Mesenchymal stem cell (in vitro differentiated cells and primary cell): ENCODE data around the gene USP6NL.
A peak's percentile ranks its signal among the peaks of the same experiment; 100 is the strongest.
"Not testable (repeated sequence)": the region's sequence is repeated elsewhere in the genome, so short reads cannot be mapped to it uniquely, and the experiment has no call there.

Source experiments
- DNase-seq: peaks from one replicate; pipeline ENCODE4 v3.0.0-alpha.2; 2013
- H2AFZ ChIP-seq: one replicate; pipeline ENCODE4 v1.6.1; 2013; ENCODE audit warnings: low read depth, mild to moderate bottlenecking, control low read depth, inconsistent platforms, low read length, moderate library complexity
- H2AK5ac ChIP-seq: 2 replicates; pipeline ENCODE4 v1.6.1; 2013; ENCODE audit warnings: low read length, moderate library complexity, mild to moderate bottlenecking, inconsistent platforms; ENCODE audit not compliant: severe bottlenecking
- H2BK120ac ChIP-seq: one replicate; pipeline ENCODE4 v1.6.1; 2013; ENCODE audit warnings: low read depth, mild to moderate bottlenecking, inconsistent platforms, low read length, moderate library complexity
- H2BK12ac ChIP-seq, 2 experiments: one replicate each; pipeline ENCODE4 v1.6.1; 2013; ENCODE audit warnings: inconsistent platforms in 2 of 2, low read length in 2 of 2, mild to moderate bottlenecking in 2 of 2, moderate library complexity in 2 of 2, control low read depth in 1 of 2
- H2BK15ac ChIP-seq: one replicate; pipeline ENCODE4 v1.6.1; 2013; ENCODE audit warnings: mild to moderate bottlenecking, low read depth, inconsistent platforms; ENCODE audit not compliant: poor library complexity, severe bottlenecking
- H2BK5ac ChIP-seq: 2 replicates; pipeline ENCODE4 v1.6.1; 2013; ENCODE audit warnings: low read depth, mild to moderate bottlenecking, low read length, control low read depth, inconsistent platforms; ENCODE audit not compliant: poor library complexity, severe bottlenecking
- H3K14ac ChIP-seq, 2 experiments: one replicate each; pipeline ENCODE4 v1.6.1; 2013; ENCODE audit warnings: inconsistent platforms in 2 of 2, low read length in 2 of 2, control low read depth in 1 of 2, mild to moderate bottlenecking in 1 of 2, moderate library complexity in 1 of 2
- H3K18ac ChIP-seq, 2 experiments: one replicate each; pipeline ENCODE4 v1.6.1; 2013; ENCODE audit warnings: inconsistent platforms in 2 of 2, low read length in 2 of 2, control low read depth in 1 of 2, low read depth in 1 of 2, mild to moderate bottlenecking in 1 of 2
- H3K23ac ChIP-seq, 2 experiments: one replicate each; pipeline ENCODE4 v1.6.1; 2013; ENCODE audit warnings: inconsistent platforms in 2 of 2, low read length in 2 of 2, mild to moderate bottlenecking in 2 of 2, moderate library complexity in 2 of 2, control low read depth in 1 of 2
- H3K27ac ChIP-seq: 2 replicates; pipeline ENCODE4 v1.5.1; 2013; ENCODE audit warnings: mild to moderate bottlenecking, moderate library complexity, low read length, control low read depth, inconsistent platforms; ENCODE audit not compliant: poor library complexity, severe bottlenecking
- H3K27me3 ChIP-seq, 2 experiments: 2 replicates each; pipeline versions ENCODE4 v1.6.1 to v1.7.0; 2013; ENCODE audit warnings: low read length in 2 of 2, mild to moderate bottlenecking in 2 of 2, moderate library complexity in 2 of 2, control low read depth in 1 of 2, inconsistent platforms in 1 of 2; ENCODE audit not compliant: control insufficient read depth in 1 of 2, insufficient read depth in 1 of 2
- H3K36me3 ChIP-seq, 2 experiments: 2 replicates each; pipeline versions ENCODE4 v1.6.1 to v1.7.0; 2013; ENCODE audit warnings: low read length in 2 of 2, control low read depth in 1 of 2, inconsistent platforms in 1 of 2, low read depth in 1 of 2, mild to moderate bottlenecking in 1 of 2; ENCODE audit not compliant: insufficient read depth in 2 of 2, control insufficient read depth in 1 of 2
- H3K4ac ChIP-seq, 2 experiments: one replicate each; pipeline ENCODE4 v1.6.1; 2013; ENCODE audit warnings: inconsistent platforms in 2 of 2, low read length in 2 of 2, mild to moderate bottlenecking in 2 of 2, moderate library complexity in 2 of 2, control low read depth in 1 of 2, low read depth in 1 of 2
- H3K4me1 ChIP-seq: 2 replicates; pipeline ENCODE4 v1.6.1; 2013; ENCODE audit warnings: low read depth, low read length, control low read depth; ENCODE audit not compliant: control insufficient read depth, insufficient read depth
- H3K4me2 ChIP-seq: 2 replicates; pipeline ENCODE4 v1.6.1; 2013; ENCODE audit warnings: low read length, mild to moderate bottlenecking, inconsistent platforms; ENCODE audit not compliant: poor library complexity, severe bottlenecking
- H3K4me3 ChIP-seq, 2 experiments: 2 replicates each; pipeline versions ENCODE4 v1.5.1 to v1.7.0; 2013; ENCODE audit warnings: low read length in 2 of 2, mild to moderate bottlenecking in 2 of 2, control low read depth in 1 of 2, low read depth in 1 of 2; ENCODE audit not compliant: insufficient read depth in 1 of 2
- H3K79me1 ChIP-seq: replicated peaks from 2 replicates; pipeline ENCODE4 v1.6.1; 2013; ENCODE audit warnings: mild to moderate bottlenecking, control low read depth, low read length, inconsistent platforms; ENCODE audit not compliant: poor library complexity, severe bottlenecking
- H3K9ac ChIP-seq: 2 replicates; pipeline ENCODE4 v1.7.0; 2013; ENCODE audit warnings: mild to moderate bottlenecking, low read length, moderate library complexity
- H3K9me3 ChIP-seq: 2 replicates; pipeline ENCODE4 v1.7.0; 2013; ENCODE audit warnings: mild to moderate bottlenecking, low read length; ENCODE audit not compliant: control insufficient read depth
- H4K8ac ChIP-seq: one replicate; pipeline ENCODE4 v1.6.1; 2013; ENCODE audit warnings: inconsistent platforms, mild to moderate bottlenecking, low read length, moderate library complexity
- H4K91ac ChIP-seq: one replicate; pipeline ENCODE4 v1.6.1; 2013; ENCODE audit warnings: mild to moderate bottlenecking, low read length, inconsistent platforms
- WGBS: methylation state at CpG from one replicate; pipeline ENCODE4 v1.1.7; 2013; ENCODE audit warnings: mixed read lengths; 5-methylcytosine and 5-hydroxymethylcytosine counted together

The USP6NL gene

GRCh38 chr10:11627941-11628340, 16.5 kb upstream of the USP6NL start:
- not testable (repeated sequence) for H2BK5ac ChIP-seq, H4K91ac ChIP-seq, H3K4ac ChIP-seq, H3K4me1 ChIP-seq, H3K36me3 ChIP-seq, H3K79me1 ChIP-seq, H3K23ac ChIP-seq, H3K9me3 ChIP-seq, H3K4me3 ChIP-seq, H3K18ac ChIP-seq, H3K14ac ChIP-seq, H3K9ac ChIP-seq, H4K8ac ChIP-seq, H3K27ac ChIP-seq, H3K27me3 ChIP-seq, H2BK15ac ChIP-seq, H2BK120ac ChIP-seq, H3K4me2 ChIP-seq, H2AFZ ChIP-seq, H2BK12ac ChIP-seq, H2AK5ac ChIP-seq, DNase-seq
- WGBS = 94% methylated on average over 8 of the region's 8 CpGs

DNA sequence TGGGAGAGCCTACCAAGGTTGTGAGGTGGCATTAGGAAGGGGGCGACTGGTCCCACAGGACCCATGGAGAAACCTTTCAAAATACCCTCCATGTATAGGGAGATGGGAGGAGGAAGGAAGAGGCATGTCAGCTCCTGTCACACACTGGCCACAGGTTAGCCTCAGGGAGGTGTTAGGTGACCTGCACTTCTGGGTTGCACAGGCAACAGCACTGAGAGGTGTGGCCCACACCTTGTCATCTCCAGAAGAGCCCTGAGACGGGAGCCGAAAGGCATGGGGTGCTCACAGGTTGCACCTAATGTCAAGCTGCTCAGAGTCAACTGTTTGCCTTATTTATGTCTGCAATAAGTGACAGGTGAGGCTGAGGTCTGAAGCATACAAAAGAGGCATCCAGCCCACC, 14.6 kb upstream of the USP6NL start:
- H2BK12ac ChIP-seq = no peak overlapping the region
- no peaks in the 10 kb centered on the region for H3K4me1 ChIP-seq
- no peak overlapping the region for H3K4ac ChIP-seq
- no peak overlapping the region for H4K91ac ChIP-seq
- DNase-seq = no peak
- 100% methylated on average over 2 of the region's 3 CpGs for WGBS
- no peak overlapping the region for H3K18ac ChIP-seq
- no peak overlapping the region for H2AK5ac ChIP-seq
- H3K23ac ChIP-seq = no peak overlapping the region
- no peaks in the 10 kb centered on the region for H3K36me3 ChIP-seq
- peak overlapping the region in 1 of 2 experiments; percentile 57 for H3K14ac ChIP-seq
- H3K27ac ChIP-seq = no peak overlapping the region
- H3K79me1 ChIP-seq = no peaks in the 10 kb centered on the region
- H2BK120ac ChIP-seq = no peak overlapping the region
- H3K4me2 ChIP-seq = no peak overlapping the region
- H2AFZ ChIP-seq = no peak overlapping the region
- H3K4me3 ChIP-seq = no peak overlapping the region
- H3K9me3 ChIP-seq = no peaks in the 10 kb centered on the region
- no peak overlapping the region for H2BK15ac ChIP-seq
- H2BK5ac ChIP-seq = no peak overlapping the region
- no peak overlapping the region for H3K9ac ChIP-seq
- H4K8ac ChIP-seq = no peak overlapping the region
- no peaks in the 10 kb centered on the region for H3K27me3 ChIP-seq

GRCh38 chr10:11625019-11625735, 13.7 kb upstream of the USP6NL start:
- no peaks in the 10 kb centered on the region for H3K9me3 ChIP-seq
- H3K9ac ChIP-seq = no peak overlapping the region
- no peak overlapping the region for H3K4ac ChIP-seq
- H3K18ac ChIP-seq = no peak overlapping the region
- no peak overlapping the region for H2AFZ ChIP-seq
- no peak overlapping the region for H3K23ac ChIP-seq
- H4K91ac ChIP-seq = no peak overlapping the region
- no peaks in the 10 kb centered on the region for H3K27me3 ChIP-seq
- H3K4me3 ChIP-seq = no peak overlapping the region
- no peak overlapping the region for H2AK5ac ChIP-seq
- no peak for DNase-seq
- 88% methylated on average over 9 of the region's 9 CpGs for WGBS
- no peak overlapping the region for H3K14ac ChIP-seq
- H2BK15ac ChIP-seq = no peak overlapping the region
- no peak overlapping the region for H4K8ac ChIP-seq
- no peaks in the 10 kb centered on the region for H3K36me3 ChIP-seq
- H3K4me1 ChIP-seq = no peaks in the 10 kb centered on the region
- no peak overlapping the region for H3K27ac ChIP-seq
- no peak overlapping the region for H2BK120ac ChIP-seq
- no peaks in the 10 kb centered on the region for H3K79me1 ChIP-seq
- H3K4me2 ChIP-seq = no peak overlapping the region
- no peak overlapping the region for H2BK12ac ChIP-seq
- H2BK5ac ChIP-seq = no peak overlapping the region

GRCh38 chr10:11617233-11617632, 5.8 kb upstream of the USP6NL start:
- no peak overlapping the region for H2BK5ac ChIP-seq
- H3K23ac ChIP-seq = no peak overlapping the region
- H3K36me3 ChIP-seq = no peaks in the 10 kb centered on the region
- H2BK15ac ChIP-seq = no peak overlapping the region
- H3K9me3 ChIP-seq = no peaks in the 10 kb centered on the region
- H3K18ac ChIP-seq = no peak overlapping the region
- H4K8ac ChIP-seq = no peak overlapping the region
- no peak overlapping the region for H2AFZ ChIP-seq
- no peak overlapping the region for H3K9ac ChIP-seq
- no peak overlapping the region for H3K14ac ChIP-seq
- no peak overlapping the region for H3K27ac ChIP-seq
- H3K27me3 ChIP-seq = no peaks in the 10 kb centered on the region
- no peak overlapping the region for H3K4me3 ChIP-seq
- no peaks in the 10 kb centered on the region for H3K4me1 ChIP-seq
- no peak overlapping the region for H3K4ac ChIP-seq
- no peak overlapping the region for H3K4me2 ChIP-seq
- H4K91ac ChIP-seq = no peak overlapping the region
- DNase-seq = no peak
- H3K79me1 ChIP-seq = no peaks in the 10 kb centered on the region
- H2BK12ac ChIP-seq = no peak overlapping the region
- H2AK5ac ChIP-seq = no peak overlapping the region
- no peak overlapping the region for H2BK120ac ChIP-seq
